Fibroblast of lung (primary cell): ENCODE data around the gene TRIM34.
"Not testable (repeated sequence)": the region's sequence is repeated elsewhere in the genome, so short reads cannot be mapped to it uniquely, and the experiment has no call there.

Experiments used
- CTCF ChIP-seq, 2 donors: IDR thresholded peaks in 1 of 2; conservative IDR thresholded peaks in 1 of 2; 1 replicate in 1 of 2; 2 replicates in 1 of 2; pipeline ENCODE4 v1.5.1; 2011 to 2012; ENCODE audit warnings: low read length in 2 of 2, control low read depth in 1 of 2, inconsistent platforms in 1 of 2, low read depth in 1 of 2, mild to moderate bottlenecking in 1 of 2
- EZH2 ChIP-seq: IDR thresholded peaks from 2 replicates; pipeline ENCODE4 v1.5.1; 2012; ENCODE audit warnings: low read length, control low read depth, mild to moderate bottlenecking; ENCODE audit errors: missing control alignments

DNA sequence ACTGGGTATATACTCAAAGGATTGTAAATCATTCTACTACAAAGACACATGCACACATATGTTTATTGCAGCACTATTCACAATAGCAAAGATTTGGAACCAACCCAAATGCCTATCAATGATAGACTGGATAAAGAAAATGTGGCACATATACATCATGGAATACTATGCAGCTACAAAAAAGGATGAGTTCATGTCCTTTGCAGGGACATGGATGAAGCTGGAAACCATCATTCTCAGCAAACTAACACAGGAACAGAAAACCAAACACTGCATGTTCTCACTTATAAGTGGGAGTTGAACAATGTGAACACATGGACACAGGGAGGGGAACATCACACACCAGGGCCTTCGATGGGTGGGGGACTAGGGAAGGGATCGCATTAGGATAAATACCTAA lies 32.2 kb downstream of the TRIM34 start:
- TF ChIP-seq CTCF (conservative IDR thresholded peaks at IDR 0.05 in 1 of 2, IDR thresholded peaks at IDR 0.05 in 1 of 2; ENCODE audit: low read depth in 1 of 2, low read length in 2 of 2); EZH2: not testable (repeated sequence)
